Endothelial cell of umbilical vein (primary cell): ENCODE data around the gene CHTOP. TPM values are rescaled to one million over a fixed set of nuclear protein-coding genes. Genes with fewer than 3 reads are reported as not detected.

Experiments used
- BruUV-seq: library from RNA; stranded (reverse); fragments of 400-500 nt; replicated peaks from 2 replicates; lab custom pipeline; 2021; lab: Mats Ljungman, UMichigan
- CTCF ChIA-PET: fragments of 300-600, 350-600 bp; sonication (Branson Sonifier 250); formaldehyde crosslinking; loops from one replicate; lab custom pipeline; 2021; ENCODE audit warnings: antibody characterized with exemption, inconsistent platforms; lab: Charles Lee
- POLR2A ChIA-PET: fragments of 300-600, 350-600 bp; sonication (Branson Sonifier 250); formaldehyde crosslinking; loops from one replicate; lab custom pipeline; 2021; ENCODE audit warnings: antibody characterized with exemption, inconsistent platforms; lab: Charles Lee
- DNase-seq: peaks from one replicate; pipeline ENCODE4 v3.0.0-alpha.2; 2011; ENCODE audit warnings: low read depth, low spot score
- FAIRE-seq: peaks from 2 replicates; lab custom pipeline; 2011; peaks lifted over from hg19 to GRCh38; lab: Jason Lieb, UNC
- H2AFZ ChIP-seq: 2 replicates; pipeline ENCODE4 v1.6.0; 2012; ENCODE audit warnings: low read depth, low read length, control low read depth, inconsistent platforms
- H3K27ac ChIP-seq: 2 replicates; pipeline ENCODE4 v1.5.1; 2011; ENCODE audit warnings: low read depth, mild to moderate bottlenecking, control low read depth, low read length, moderate library complexity; ENCODE audit not compliant: insufficient read depth
- H3K27me3 ChIP-seq, 2 experiments: 2 replicates each; pipeline versions ENCODE4 v1.6.0 to v1.6.1; 2011; ENCODE audit warnings: low read length in 2 of 2, mixed read lengths in 1 of 2; ENCODE audit not compliant: control insufficient read depth in 2 of 2, insufficient read depth in 2 of 2
- H3K36me3 ChIP-seq, 2 experiments: 2 replicates in 1 of 2; 3 replicates in 1 of 2; pipeline ENCODE4 v1.5.1; 2011; ENCODE audit warnings: low read length in 2 of 2, mild to moderate bottlenecking in 1 of 2, moderate library complexity in 1 of 2; ENCODE audit not compliant: control insufficient read depth in 2 of 2, insufficient read depth in 2 of 2; ENCODE audit errors: extremely low read depth in 1 of 2
- H3K4me1 ChIP-seq: 3 replicates; pipeline ENCODE4 v1.5.1; 2011; ENCODE audit warnings: mild to moderate bottlenecking, low read length; ENCODE audit not compliant: control insufficient read depth, insufficient read depth; ENCODE audit errors: extremely low read depth
- H3K4me2 ChIP-seq: 2 replicates; pipeline ENCODE4 v1.6.1; 2011; ENCODE audit warnings: low read length, control low read depth, mixed read lengths; ENCODE audit not compliant: insufficient read depth
- H3K4me3 ChIP-seq, 3 experiments: fragments of 200-600 bp in 1 of 3; sonication (generic), shearing (Covaris generic) in 1 of 3; replicated peaks in 1 of 3; 2 replicates each; pipeline ENCODE4 v1.5.1; 2011 to 2016; ENCODE audit warnings: control low read depth in 3 of 3, low read length in 3 of 3, mild to moderate bottlenecking in 2 of 3, inconsistent platforms in 1 of 3, low read depth in 1 of 3, moderate library complexity in 1 of 3; ENCODE audit not compliant: insufficient read depth in 1 of 3
- H3K79me2 ChIP-seq: 2 replicates; pipeline ENCODE4 v1.6.0; 2012; ENCODE audit warnings: low read length, inconsistent platforms; ENCODE audit not compliant: control insufficient read depth, insufficient read depth
- H3K9ac ChIP-seq: replicated peaks from 2 replicates; pipeline ENCODE3; 2011; ENCODE audit warnings: low read length, control low read depth; ENCODE audit not compliant: insufficient read depth; ENCODE audit errors: extremely low read depth
- H3K9me1 ChIP-seq: replicated peaks from 3 replicates; pipeline ENCODE4 v1.6.0; 2011; ENCODE audit warnings: mild to moderate bottlenecking, low read length; ENCODE audit not compliant: control insufficient read depth, insufficient read depth; ENCODE audit errors: extremely low read depth
- H3K9me3 ChIP-seq: replicated peaks from 2 replicates; pipeline ENCODE4 v1.5.1; 2012; ENCODE audit warnings: low read length, inconsistent platforms; ENCODE audit not compliant: control insufficient read depth, insufficient read depth
- H4K20me1 ChIP-seq: replicated peaks from 2 replicates; pipeline ENCODE3; 2011; ENCODE audit warnings: mild to moderate bottlenecking, low read length; ENCODE audit not compliant: control insufficient read depth, insufficient read depth; ENCODE audit errors: extremely low read depth
- CTCF ChIP-seq, 2 donors: IDR thresholded peaks; 1 replicate in 1 of 2; 2 replicates in 1 of 2; pipeline ENCODE4 v1.5.1; 2011; ENCODE audit warnings: low read length in 2 of 2, mild to moderate bottlenecking in 2 of 2, moderate library complexity in 2 of 2, control low read depth in 1 of 2, inconsistent platforms in 1 of 2, low read depth in 1 of 2; ENCODE audit not compliant: insufficient read depth in 1 of 2; ENCODE audit errors: extremely low read depth in 1 of 2
- EZH2 ChIP-seq: IDR thresholded peaks from 2 replicates; pipeline ENCODE4 v1.6.1; 2012; ENCODE audit warnings: borderline replicate concordance, low read depth, mild to moderate bottlenecking, moderate library complexity, low read length, inconsistent platforms; ENCODE audit not compliant: severe bottlenecking
- FOS ChIP-seq: IDR thresholded peaks from 2 replicates; pipeline ENCODE4 v1.6.1; 2011; ENCODE audit warnings: mild to moderate bottlenecking, low read length, moderate library complexity, borderline replicate concordance; ENCODE audit not compliant: insufficient read depth
- GATA2 ChIP-seq: IDR thresholded peaks from 2 replicates; pipeline ENCODE4 v1.7.0; 2011; ENCODE audit warnings: low read depth, mild to moderate bottlenecking, moderate library complexity, mixed read lengths, low read length; ENCODE audit not compliant: insufficient read length, insufficient read depth
- JUN ChIP-seq: IDR thresholded peaks from 2 replicates; pipeline ENCODE4 v1.6.1; 2011; ENCODE audit warnings: borderline replicate concordance, low read depth; ENCODE audit not compliant: insufficient read length, insufficient read depth
- MAX ChIP-seq: IDR thresholded peaks from 2 replicates; pipeline ENCODE4 v1.6.1; 2011; ENCODE audit not compliant: insufficient read depth, insufficient read length
- MYC ChIP-seq: IDR thresholded peaks from one replicate; pipeline ENCODE4 v1.6.1; 2011; ENCODE audit warnings: mild to moderate bottlenecking, low read depth, low read length
- POLR2A ChIP-seq: IDR thresholded peaks from 2 replicates; pipeline ENCODE4 v1.6.1; 2012; ENCODE audit warnings: low read depth, mild to moderate bottlenecking, control low read depth, low read length
- POLR2AphosphoS5 ChIP-seq: IDR thresholded peaks from 2 replicates; pipeline ENCODE4 v1.6.1; 2012; ENCODE audit warnings: low read depth, mild to moderate bottlenecking, control low read depth, low read length, moderate library complexity; ENCODE audit not compliant: insufficient read depth
- dilution Hi-C: fragments of 300-500 bp; cut with MboI; formaldehyde crosslinking; loops from one replicate; pipeline ENCODE4 v1.15.0; 2019; ENCODE audit warnings: low sequenced_read_pairs; ENCODE audit not compliant: extremely low pct_ligation_motif_present
- intact Hi-C: fragments of 100-400 bp; cut with micrococcal nuclease; formaldehyde crosslinking; loops from one replicate; pipeline ENCODE4 v1.10.0; 2022
- microRNA-seq: library from miRNA; unstranded; fragments of <30 nt; microRNA quantifications from one replicate; pipeline ENCODE4 v1.2.0, GENCODE V29; 2021; ENCODE audit warnings: borderline number of aligned reads, borderline replicate concordance
- polyA plus RNA-seq, 4 experiments: library from polyadenylated mRNA; depleted of rRNA in 3 of 4; stranded (reverse) in 3 of 4; unstranded in 1 of 4; fragments of >200 nt; gene quantifications; 2 replicates each; pipeline versions ENCODE4 v1.2.1 to v1.2.3, GENCODE V29; 2011 to 2012; ENCODE audit warnings: missing spikeins in 1 of 4
- small RNA-seq: library from RNA; depleted of rRNA; stranded (forward); fragments of <200 nt; gene quantifications from one replicate; pipeline ENCODE3, GENCODE V24; 2012; ENCODE audit warnings: low replicate concordance, low read depth; ENCODE audit not compliant: insufficient read depth, insufficient read length
- total RNA-seq: library from RNA; stranded (reverse); gene quantifications from 2 replicates; pipeline ENCODE4 v1.2.3, GENCODE V29; 2021

The CHTOP gene
- total and polyA plus RNA-seq, 2 donors (not counting 3 experiments of a cell fraction or from before 2014, with no cell fraction given), result 62.0 to 74.4 TPM

DNA sequence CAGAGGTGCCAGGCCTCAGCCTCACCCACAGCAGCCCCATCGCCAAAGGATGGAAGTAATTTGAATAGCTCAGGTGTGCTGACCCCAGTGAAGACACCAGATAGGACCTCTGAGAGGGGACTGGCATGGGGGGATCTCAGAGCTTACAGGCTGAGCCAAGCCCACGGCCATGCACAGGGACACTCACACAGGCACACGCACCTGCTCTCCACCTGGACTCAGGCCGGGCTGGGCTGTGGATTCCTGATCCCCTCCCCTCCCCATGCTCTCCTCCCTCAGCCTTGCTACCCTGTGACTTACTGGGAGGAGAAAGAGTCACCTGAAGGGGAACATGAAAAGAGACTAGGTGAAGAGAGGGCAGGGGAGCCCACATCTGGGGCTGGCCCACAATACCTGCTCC lies 59.6 kb downstream of the CHTOP start:
- peaks cover 15% of the 10 kb centered on the region for H3K4me1 ChIP-seq
- no TSS peak for BruUV-seq
- FAIRE-seq (no peak), DNase-seq (no peak)
- H3K4me3 ChIP-seq, result no peak overlapping the region
- no peak overlapping the region for H2AFZ ChIP-seq
- ChIA-PET POLR2A (no interaction called here), CTCF (interaction anchor here (0.6 kb wide), 1 partner anchor 72 kb away, joined by 3 read pairs; no protein-coding TSS in a partner anchor)
- H3K27ac ChIP-seq, result no peak overlapping the region
- no peaks in the 10 kb centered on the region for H3K27me3 ChIP-seq
- TF ChIP-seq GATA2, result no peak
- TF ChIP-seq JUN, result no peak
- TF ChIP-seq CTCF (IDR thresholded peaks at IDR 0.05; ENCODE audit: extremely low read depth in 1 of 2, insufficient read depth in 1 of 2, low read depth in 1 of 2, low read length in 2 of 2), result no peak
- TF ChIP-seq FOS, result no peak
- no peak for TF ChIP-seq EZH2
- no peak for TF ChIP-seq MYC
- TF ChIP-seq POLR2AphosphoS5, result no peak
- TF ChIP-seq MAX, result no peak
- no peak for TF ChIP-seq POLR2A
- H3K9me1 ChIP-seq, result no peaks in the 10 kb centered on the region
- H4K20me1 ChIP-seq, result no peaks in the 10 kb centered on the region
- intact Hi-C loops, result no loop called here
- no peaks in the 10 kb centered on the region for H3K9me3 ChIP-seq
- peaks cover 0 to 10% of the 10 kb centered on the region in 2 experiments for H3K36me3 ChIP-seq
- H3K9ac ChIP-seq, result no peak overlapping the region
- dilution Hi-C loops, result no loop called here
- no peak overlapping the region for H3K4me2 ChIP-seq
- no peaks in the 10 kb centered on the region for H3K79me2 ChIP-seq

Small RNA genes lying within 50 kb of the gene (microRNA-seq; reads per million reads assigned to microRNA genes)
- not detected for gene MIR8083

Small RNA genes lying within 50 kb of the gene (small RNA-seq; reads per million reads assigned to genes)
- gene MIR8083, result not detected

Other genes starting within 250 kb of the CHTOP start
- not detected in 2 replicates for gene S100A8, start 243.0 kb upstream of the CHTOP start, total RNA-seq
- gene S100A8, start 243.0 kb upstream of the CHTOP start, polyA plus RNA-seq, result not detected in 2 replicates
- not detected in 2 replicates for gene S100A7A, start 217.5 kb upstream of the CHTOP start, total RNA-seq
- gene S100A7A, start 217.5 kb upstream of the CHTOP start, polyA plus RNA-seq, result not detected in 2 replicates
- not detected in 2 replicates for gene S100A7, start 173.4 kb upstream of the CHTOP start, total RNA-seq
- gene S100A7, start 173.4 kb upstream of the CHTOP start, polyA plus RNA-seq, result not detected in 2 replicates
- gene S100A6, start 98.1 kb upstream of the CHTOP start, total RNA-seq, result 908 and 937 TPM in 2 replicates
- 552 and 1,048 TPM in 2 replicates for gene S100A6, start 98.1 kb upstream of the CHTOP start, polyA plus RNA-seq
- not detected in 2 replicates for gene S100A5, start 93.1 kb upstream of the CHTOP start, total RNA-seq
- gene S100A5, start 93.1 kb upstream of the CHTOP start, polyA plus RNA-seq, result not detected in 2 replicates
- gene S100A4, start 88.3 kb upstream of the CHTOP start, total RNA-seq, result not detected in 2 replicates
- 0.62 and 1.1 TPM in 2 replicates for gene S100A4, start 88.3 kb upstream of the CHTOP start, polyA plus RNA-seq
- gene S100A3, start 84.8 kb upstream of the CHTOP start, total RNA-seq, result 0.42 TPM in 1 of 2 replicates, not detected in the other
- 1.3 and 1.9 TPM in 2 replicates for gene S100A3, start 84.8 kb upstream of the CHTOP start, polyA plus RNA-seq
- gene S100A2, start 68.2 kb upstream of the CHTOP start, total RNA-seq, result 4.0 and 4.4 TPM in 2 replicates
- gene S100A2, start 68.2 kb upstream of the CHTOP start, polyA plus RNA-seq, result 3.9 and 4.3 TPM in 2 replicates
- 545 and 701 TPM in 2 replicates for gene S100A16, start 20.9 kb upstream of the CHTOP start, total RNA-seq
- gene S100A16, start 20.9 kb upstream of the CHTOP start, polyA plus RNA-seq, result 1,770 and 2,016 TPM in 2 replicates
- 0.35 TPM in 1 of 2 replicates, not detected in the other for gene S100A14, start 17.7 kb upstream of the CHTOP start, total RNA-seq
- gene S100A14, start 17.7 kb upstream of the CHTOP start, polyA plus RNA-seq, result 0.10 TPM in 1 of 2 replicates, not detected in the other
- 155 and 255 TPM in 2 replicates for gene S100A13, start 6.6 kb upstream of the CHTOP start, total RNA-seq
- 332 and 360 TPM in 2 replicates for gene S100A13, start 6.6 kb upstream of the CHTOP start, polyA plus RNA-seq
- not detected in 2 replicates for gene S100A1, start 5.6 kb upstream of the CHTOP start, total RNA-seq
- not detected in 2 replicates for gene S100A1, start 5.6 kb upstream of the CHTOP start, polyA plus RNA-seq
- gene SNAPIN, start 24.6 kb downstream of the CHTOP start, total RNA-seq, result 36.5 and 36.8 TPM in 2 replicates
- 47.3 and 55.1 TPM in 2 replicates for gene SNAPIN, start 24.6 kb downstream of the CHTOP start, polyA plus RNA-seq
- 271 TPM in 2 replicates for gene ILF2, start 36.9 kb downstream of the CHTOP start, total RNA-seq
- 289 and 303 TPM in 2 replicates for gene ILF2, start 36.9 kb downstream of the CHTOP start, polyA plus RNA-seq
- gene NPR1, start 44.6 kb downstream of the CHTOP start, total RNA-seq, result 9.8 and 10.5 TPM in 2 replicates
- 13.3 and 13.8 TPM in 2 replicates for gene NPR1, start 44.6 kb downstream of the CHTOP start, polyA plus RNA-seq
- gene INTS3, start 94.0 kb downstream of the CHTOP start, total RNA-seq, result 56.1 and 63.1 TPM in 2 replicates
- gene INTS3, start 94.0 kb downstream of the CHTOP start, polyA plus RNA-seq, result 61.9 and 75.9 TPM in 2 replicates
- 26.5 and 26.6 TPM in 2 replicates for gene SLC27A3, start 141.3 kb downstream of the CHTOP start, total RNA-seq
- 34.3 and 40.1 TPM in 2 replicates for gene SLC27A3, start 141.3 kb downstream of the CHTOP start, polyA plus RNA-seq